DMS153 (cell line): Measurements from ENCODE around the gene RNF146.
"Not testable (repeated sequence)": the region's sequence is repeated elsewhere in the genome, so short reads cannot be mapped to it uniquely, and the experiment has no call there.

Experiments used
- DNase-seq: peaks from one replicate; lab custom pipeline; 2025; lab: John Stamatoyannopoulos, UW

RNF146 gene

DNA sequence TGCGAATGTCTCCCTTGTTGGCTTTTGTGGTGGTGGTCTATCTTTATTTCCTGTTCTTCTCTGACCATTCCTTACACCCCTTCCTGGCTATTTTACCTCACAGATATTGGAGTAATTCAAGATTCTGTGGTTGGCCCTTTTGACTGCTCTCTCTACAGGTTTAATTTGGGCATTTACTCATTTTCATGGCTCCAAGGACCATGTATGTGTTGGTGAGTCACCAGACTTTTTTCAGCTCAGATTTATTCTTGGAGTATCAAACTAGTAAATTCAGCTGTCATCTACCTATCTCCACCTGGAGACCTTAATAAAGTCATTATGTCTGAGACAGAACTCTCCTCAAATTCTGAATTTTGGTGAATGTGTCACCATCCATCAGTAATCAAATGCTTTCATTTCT is 15.5 kb downstream of the RNF146 start:
- no peak for DNase-seq

DNA sequence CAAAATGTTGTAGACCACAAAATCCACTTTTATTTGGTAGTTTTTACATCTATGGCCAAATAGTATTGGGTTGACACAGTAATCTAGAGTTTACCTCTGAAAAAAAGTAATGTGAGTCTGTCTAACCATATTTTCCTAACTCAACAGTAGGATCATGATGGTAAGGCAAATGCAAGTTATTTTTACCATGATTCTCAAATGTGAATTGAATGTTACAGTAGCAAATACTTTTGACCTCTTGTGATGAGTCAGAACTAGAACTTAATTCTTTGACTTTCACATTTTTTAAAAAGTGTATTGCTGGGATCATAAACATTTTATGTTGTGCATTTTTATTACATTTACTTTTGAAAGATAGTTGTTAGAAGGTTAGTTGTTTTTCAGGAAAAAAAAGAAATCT is 22.0 kb downstream of the RNF146 start:
- DNase-seq, result no peak

DNA sequence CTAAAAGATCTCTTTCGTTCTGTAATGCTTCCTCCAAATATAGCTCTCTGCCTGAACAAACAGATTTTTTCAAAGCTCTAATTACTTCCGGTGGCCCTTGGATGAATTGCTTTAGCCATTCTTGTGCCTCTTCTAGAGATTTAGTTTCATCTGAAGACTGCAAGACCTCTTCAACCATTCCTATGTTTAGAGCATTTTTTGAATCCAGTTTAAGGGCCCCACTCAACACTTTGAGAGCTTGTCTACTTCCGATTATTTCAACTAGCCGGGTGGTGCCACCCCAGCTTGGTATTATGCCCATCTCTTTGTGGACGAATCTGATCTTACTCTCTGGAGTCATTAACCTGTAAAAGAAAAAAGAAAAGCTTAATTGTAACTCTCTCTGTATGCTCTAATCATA is 23.3 kb downstream of the RNF146 start:
- peak; percentile 14 for DNase-seq

GRCh38 chr6:127290391-127291265 is 24.0 kb downstream of the RNF146 start:
- no peak for DNase-seq

- DNase-seq, result no peak
These were observed 24.8 kb downstream of the RNF146 start for GRCh38 chr6:127291495-127291894.

- DNase-seq, result no peak
These were observed 30.9 kb downstream of the RNF146 start for GRCh38 chr6:127297502-127298070.

DNA sequence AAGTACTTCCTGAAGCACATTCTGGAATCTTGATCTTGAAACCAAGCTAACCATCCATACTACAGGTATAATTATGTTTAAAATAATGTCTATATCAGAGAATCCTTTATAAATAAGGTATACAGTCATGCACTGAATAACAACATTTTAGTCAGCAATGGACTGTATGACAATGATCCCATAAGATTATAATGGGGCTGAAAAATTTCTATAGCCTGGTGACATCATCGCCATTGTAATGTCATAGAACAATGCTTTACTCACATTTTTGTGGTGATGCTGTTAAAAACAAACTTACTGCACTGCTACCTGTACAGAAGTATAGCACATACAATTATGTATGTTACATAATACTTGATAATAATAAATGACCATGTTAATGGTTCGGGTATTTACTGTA is 31.8 kb downstream of the RNF146 start:
- no peak for DNase-seq

- no peak for DNase-seq
These were observed 33.0 kb downstream of the RNF146 start for GRCh38 chr6:127299522-127300240.

- DNase-seq, result no peak
These were observed 33.7 kb downstream of the RNF146 start for GRCh38 chr6:127300411-127300810.

- DNase-seq, result no peak
These were observed 34.6 kb downstream of the RNF146 start for GRCh38 chr6:127301199-127301700.

GRCh38 chr6:127302728-127303660 is 36.3 kb downstream of the RNF146 start:
- peak; percentile 8 for DNase-seq

- DNase-seq, result no peak
These were observed 37.3 kb downstream of the RNF146 start for GRCh38 chr6:127303917-127304316.

DNA sequence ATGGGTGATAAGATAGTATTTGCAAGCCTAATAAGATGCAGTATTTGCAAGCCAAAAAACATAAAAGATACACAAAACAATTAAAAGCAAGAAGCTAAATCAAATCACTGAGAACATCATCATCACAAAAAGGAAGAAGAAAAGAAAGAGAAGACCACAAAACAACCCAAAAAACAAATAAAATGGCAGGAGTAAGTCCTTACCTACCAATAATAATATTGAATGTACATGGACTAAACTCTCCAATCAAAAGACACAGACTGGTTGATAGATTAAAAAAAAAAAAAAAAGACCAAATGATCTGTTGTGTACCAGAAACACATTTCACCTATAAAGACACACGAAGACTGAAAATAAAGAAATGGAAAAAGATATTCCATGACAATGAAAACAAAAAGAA is 39.1 kb downstream of the RNF146 start:
- no peak for DNase-seq

GRCh38 chr6:127317388-127318128 is 50.9 kb downstream of the RNF146 start:
- DNase-seq, result no peak

- DNase-seq, result no peak
These were observed 53.0 kb downstream of the RNF146 start for GRCh38 chr6:127319686-127320085.

- no peak for DNase-seq
These were observed 61.5 kb downstream of the RNF146 start for GRCh38 chr6:127328043-127328609.

DNA sequence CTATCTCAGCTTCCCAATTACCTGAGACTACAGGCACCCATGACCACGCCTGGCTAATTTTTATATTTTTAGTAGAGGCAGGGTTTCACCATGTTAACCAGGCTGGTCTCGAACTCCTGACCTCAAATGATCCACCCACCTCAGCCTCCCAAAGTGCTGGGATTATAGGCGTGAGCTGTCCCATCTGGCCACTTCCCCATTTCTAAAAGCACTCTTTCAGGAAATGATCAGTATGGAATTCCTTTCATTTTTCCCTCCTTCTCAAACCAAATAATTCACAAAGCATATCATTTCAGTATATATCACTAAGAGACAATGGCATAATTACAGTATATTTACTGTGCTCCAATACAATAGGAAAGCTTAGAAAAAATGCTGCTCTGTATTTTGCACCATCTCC is 64.6 kb downstream of the RNF146 start:
- DNase-seq, result not testable (repeated sequence)

- no peak for DNase-seq
These were observed 65.8 kb downstream of the RNF146 start for GRCh38 chr6:127332383-127332961.
